ENCODE measurements around the gene KRT83.

DNA sequence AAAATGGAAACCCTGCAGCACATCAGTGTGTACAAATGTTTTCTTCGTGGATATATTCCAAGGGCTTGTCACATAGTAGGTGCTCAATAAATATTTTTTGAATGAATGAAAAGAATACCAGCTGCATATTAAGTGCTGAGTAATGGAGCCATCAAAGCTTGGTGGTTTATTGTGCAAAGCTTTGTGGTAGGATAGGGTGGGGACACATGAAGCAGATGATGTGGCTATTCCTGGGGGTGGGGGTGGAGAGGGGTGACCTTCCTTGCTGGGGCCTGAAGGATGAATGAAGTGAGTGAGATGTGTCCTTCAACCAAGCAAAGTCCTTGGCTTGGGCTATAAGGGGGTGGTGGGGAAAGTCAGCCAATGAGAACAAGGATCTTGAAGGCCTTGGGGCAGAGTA is 25.5 kb downstream of the KRT83 start:
- TF ChIP-seq, protein P1, sequence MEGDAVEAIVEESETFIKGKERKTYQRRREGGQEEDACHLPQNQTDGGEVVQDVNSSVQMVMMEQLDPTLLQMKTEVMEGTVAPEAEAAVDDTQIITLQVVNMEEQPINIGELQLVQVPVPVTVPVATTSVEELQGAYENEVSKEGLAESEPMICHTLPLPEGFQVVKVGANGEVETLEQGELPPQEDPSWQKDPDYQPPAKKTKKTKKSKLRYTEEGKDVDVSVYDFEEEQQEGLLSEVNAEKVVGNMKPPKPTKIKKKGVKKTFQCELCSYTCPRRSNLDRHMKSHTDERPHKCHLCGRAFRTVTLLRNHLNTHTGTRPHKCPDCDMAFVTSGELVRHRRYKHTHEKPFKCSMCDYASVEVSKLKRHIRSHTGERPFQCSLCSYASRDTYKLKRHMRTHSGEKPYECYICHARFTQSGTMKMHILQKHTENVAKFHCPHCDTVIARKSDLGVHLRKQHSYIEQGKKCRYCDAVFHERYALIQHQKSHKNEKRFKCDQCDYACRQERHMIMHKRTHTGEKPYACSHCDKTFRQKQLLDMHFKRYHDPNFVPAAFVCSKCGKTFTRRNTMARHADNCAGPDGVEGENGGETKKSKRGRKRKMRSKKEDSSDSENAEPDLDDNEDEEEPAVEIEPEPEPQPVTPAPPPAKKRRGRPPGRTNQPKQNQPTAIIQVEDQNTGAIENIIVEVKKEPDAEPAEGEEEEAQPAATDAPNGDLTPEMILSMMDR (conservative IDR thresholded peaks at IDR 0.05; ENCODE audit: low read length): no peak
- no peak for TF ChIP-seq EZH2phosphoT487 (IDR thresholded peaks at IDR 0.05; ENCODE audit: borderline replicate concordance)

Measured in Loucy (cell line).